Aorta (tissue), 5 donors: ENCODE data around the gene HNRNPUL2. TPM values are rescaled to one million over a fixed set of nuclear protein-coding genes. Genes with fewer than 3 reads are reported as not detected.

ENCODE experiments used
- ATAC-seq: fragments of 200-7000 bp; cut with Tn5 transposase; one replicate; pipeline ENCODE4 v1.9.1; 2022; ENCODE audit warnings: moderate library complexity; ENCODE audit not compliant: low FRiP score
- DNase-seq, 2 donors: peaks; one replicate each; pipeline ENCODE4 v3.0.0-alpha.2; 2020
- H3K27ac ChIP-seq, 2 donors: one replicate each; pipeline ENCODE4 v1.5.1; 2013; ENCODE audit warnings: low read length in 2 of 2, mild to moderate bottlenecking in 2 of 2, moderate library complexity in 2 of 2, control low read depth in 1 of 2, inconsistent platforms in 1 of 2, low read depth in 1 of 2
- H3K27me3 ChIP-seq, 2 donors: one replicate each; pipeline ENCODE4 v1.6.1; 2013; ENCODE audit warnings: control low read depth in 1 of 2, low read length in 1 of 2, mild to moderate bottlenecking in 1 of 2, moderate library complexity in 1 of 2; ENCODE audit not compliant: insufficient read depth in 2 of 2, control insufficient read depth in 1 of 2
- H3K36me3 ChIP-seq, 2 donors: one replicate each; pipeline ENCODE4 v1.6.1; 2013; ENCODE audit warnings: control low read depth in 1 of 2, low read length in 1 of 2, mild to moderate bottlenecking in 1 of 2; ENCODE audit not compliant: insufficient read depth in 2 of 2, control insufficient read depth in 1 of 2
- H3K4me1 ChIP-seq, 2 donors: one replicate each; pipeline ENCODE4 v1.6.1; 2013; ENCODE audit warnings: low read length in 2 of 2, control low read depth in 1 of 2, mild to moderate bottlenecking in 1 of 2, moderate library complexity in 1 of 2; ENCODE audit not compliant: insufficient read depth in 2 of 2, control insufficient read depth in 1 of 2
- H3K4me3 ChIP-seq, 2 donors: one replicate each; pipeline ENCODE4 v1.5.1; 2013; ENCODE audit warnings: low read length in 2 of 2, control low read depth in 1 of 2, mild to moderate bottlenecking in 1 of 2
- H3K9me3 ChIP-seq: one replicate; pipeline ENCODE4 v1.6.1; 2013; ENCODE audit warnings: mild to moderate bottlenecking, low read length; ENCODE audit not compliant: control insufficient read depth
- WGBS, 2 donors: extraction: QIAGEN DNeasy Blood & Tissue Kit; methylation state at CpG; one replicate each; pipeline ENCODE4 v1.1.7; 2013; 5-methylcytosine and 5-hydroxymethylcytosine counted together
- intact Hi-C, 2 donors: fragments of 100-400 bp; cut with DNase I; formaldehyde crosslinking; loops; one replicate each; pipeline versions ENCODE4 v1.14.2 to v1.15.0; 2022
- polyA plus RNA-seq, 2 donors: library from polyadenylated mRNA; stranded (reverse); fragments of 200-250 nt; gene quantifications; one replicate each; pipeline ENCODE4 v1.2.3, GENCODE V29; 2013
- total RNA-seq, 2 donors: library from RNA; stranded (reverse); fragmentation: NEBNext Ultra II Directional; extraction: Animal tissue kit (Norgen Biotek cat#: 25700); gene quantifications; one replicate each; pipeline ENCODE4 v1.2.1, GENCODE V29; 2021
- donor health status: healthy with polysubstance abuse.
- donor health status: Bipolar disorder and iron deficiency.
- donor health status: DM: no; HTN: no; CAD: no.
- donor health status: DM: no; HTN: no; CAD: no.
- donor health status: DM: yes; HTN: yes; CAD: no.

Gene HNRNPUL2
- total and polyA plus RNA-seq, 4 donors: 31.5 to 47.2 (median 45.2) TPM

GRCh38 chr11:62664405-62665074, 62.7 kb downstream of the HNRNPUL2 start:
- H3K9me3 ChIP-seq: no peaks in the 10 kb centered on the region
- H3K27ac ChIP-seq: peak overlapping the region in 1 of 2 donors; percentile 87
- DNase-seq (no peak), ATAC-seq (peak; percentile 39)
- peaks cover 0 to 1% of the 10 kb centered on the region in 2 donors for H3K36me3 ChIP-seq
- H3K4me3 ChIP-seq: peak overlapping the region; percentile 56 to 62
- H3K4me1 ChIP-seq: peaks cover 2 to 8% of the 10 kb centered on the region in 2 donors
- intact Hi-C loops: loop anchor here in 1 of 2 donors (5.0 kb wide), 1 partner anchor 62 kb away; the partner anchor contains the start of gene MTA2
- 2 to 3% methylated on average over 36 of the region's 36 CpGs for WGBS, 2 donors
- H3K27me3 ChIP-seq: no peaks in the 10 kb centered on the region

Other genes with a start within 250 kb of the HNRNPUL2 start
- gene AHNAK, start 180.7 kb downstream of the HNRNPUL2 start, total RNA-seq: 1,000 to 10,000 TPM; 1,149 to 1,263 TPM
- 100 to 1,000 TPM; 146 to 237 TPM for gene AHNAK, start 180.7 kb downstream of the HNRNPUL2 start, polyA plus RNA-seq
- gene EEF1G, start 153.6 kb downstream of the HNRNPUL2 start, total RNA-seq: 100 to 1,000 TPM; 787 to 987 TPM
- gene EEF1G, start 153.6 kb downstream of the HNRNPUL2 start, polyA plus RNA-seq: 1,000 to 10,000 TPM; 1,251 to 1,857 TPM
- gene TUT1, start 135.9 kb downstream of the HNRNPUL2 start, total RNA-seq: 10 to 100 TPM; 14.8 to 14.9 TPM
- gene TUT1, start 135.9 kb downstream of the HNRNPUL2 start, polyA plus RNA-seq: 10 to 100 TPM in 1 of 2 donors, 1 to 10 TPM in 1; 1.6 to 10.8 TPM
- gene MTA2, start 125.6 kb downstream of the HNRNPUL2 start, total RNA-seq: 10 to 100 TPM; 80.1 to 87.9 TPM
- 10 to 100 TPM; 13.5 to 40.3 TPM for gene MTA2, start 125.6 kb downstream of the HNRNPUL2 start, polyA plus RNA-seq
- 100 to 1,000 TPM in 1 of 2 donors, 10 to 100 TPM in 1; 93.7 to 134 TPM for gene EML3, start 114.7 kb downstream of the HNRNPUL2 start, total RNA-seq
- 100 to 1,000 TPM in 1 of 2 donors, 10 to 100 TPM in 1; 15.7 to 182 TPM for gene EML3, start 114.7 kb downstream of the HNRNPUL2 start, polyA plus RNA-seq
- gene ROM1, start 114.2 kb downstream of the HNRNPUL2 start, total RNA-seq: 10 to 100 TPM in 1 of 2 donors, 1 to 10 TPM in 1; 9.0 to 15.6 TPM
- 10 to 100 TPM; 33.2 to 33.9 TPM for gene ROM1, start 114.2 kb downstream of the HNRNPUL2 start, polyA plus RNA-seq
- gene B3GAT3, start 105.5 kb downstream of the HNRNPUL2 start, total RNA-seq: 10 to 100 TPM; 26.7 to 39.7 TPM
- 10 to 100 TPM; 12.6 to 45.2 TPM for gene B3GAT3, start 105.5 kb downstream of the HNRNPUL2 start, polyA plus RNA-seq
- 100 to 1,000 TPM; 196 to 206 TPM for gene GANAB, start 80.8 kb downstream of the HNRNPUL2 start, total RNA-seq
- gene GANAB, start 80.8 kb downstream of the HNRNPUL2 start, polyA plus RNA-seq: 100 to 1,000 TPM in 1 of 2 donors, 10 to 100 TPM in 1; 41.2 to 117 TPM
- gene INTS5, start 74.2 kb downstream of the HNRNPUL2 start, total RNA-seq: 10 to 100 TPM; 12.5 to 13.3 TPM
- gene INTS5, start 74.2 kb downstream of the HNRNPUL2 start, polyA plus RNA-seq: 1 to 10 TPM; 3.8 to 6.2 TPM
- gene C11orf98, start 62.2 kb downstream of the HNRNPUL2 start, total RNA-seq: 10 to 100 TPM; 23.1 to 27.7 TPM
- gene C11orf98, start 62.2 kb downstream of the HNRNPUL2 start, polyA plus RNA-seq: 100 to 1,000 TPM in 1 of 2 donors, 10 to 100 TPM in 1; 79.3 to 121 TPM
- 10 to 100 TPM; 11.1 to 11.7 TPM for gene CSKMT, start 62.1 kb downstream of the HNRNPUL2 start, total RNA-seq
- gene CSKMT, start 62.1 kb downstream of the HNRNPUL2 start, polyA plus RNA-seq: 10 to 100 TPM in 1 of 2 donors, 1 to 10 TPM in 1; 8.8 to 16.3 TPM
- gene UQCC3, start 55.8 kb downstream of the HNRNPUL2 start, total RNA-seq: 1 to 10 TPM; 3.0 to 4.8 TPM
- gene UQCC3, start 55.8 kb downstream of the HNRNPUL2 start, polyA plus RNA-seq: 10 to 100 TPM in 1 of 2 donors, 1 to 10 TPM in 1; 5.8 to 12.7 TPM
- gene LBHD1, start 55.2 kb downstream of the HNRNPUL2 start, total RNA-seq: 1 to 10 TPM; 3.6 to 8.6 TPM
- 1 to 10 TPM; 2.3 to 7.6 TPM for gene LBHD1, start 55.2 kb downstream of the HNRNPUL2 start, polyA plus RNA-seq
- 10 to 100 TPM; 84.1 to 85.4 TPM for gene UBXN1, start 48.4 kb downstream of the HNRNPUL2 start, total RNA-seq
- 100 to 1,000 TPM; 186 to 224 TPM for gene UBXN1, start 48.4 kb downstream of the HNRNPUL2 start, polyA plus RNA-seq
- gene LRRN4CL, start 37.9 kb downstream of the HNRNPUL2 start, total RNA-seq: 10 to 100 TPM in 1 of 2 donors, 1 to 10 TPM in 1; 8.5 to 24.5 TPM
- under 1 TPM in 1 of 2 donors, not detected in 1; 0.10 TPM for gene LRRN4CL, start 37.9 kb downstream of the HNRNPUL2 start, polyA plus RNA-seq
- gene BSCL2, start 20.0 kb downstream of the HNRNPUL2 start, total RNA-seq: 10 to 100 TPM; 22.3 to 31.5 TPM
- 10 to 100 TPM; 38.7 to 61.8 TPM for gene BSCL2, start 20.0 kb downstream of the HNRNPUL2 start, polyA plus RNA-seq
- gene GNG3, start 19.8 kb downstream of the HNRNPUL2 start, total RNA-seq: not detected
- gene GNG3, start 19.8 kb downstream of the HNRNPUL2 start, polyA plus RNA-seq: under 1 TPM in 1 of 2 donors, not detected in 1; 0.33 TPM
- 10 to 100 TPM; 21.1 to 32.4 TPM for gene TTC9C, start 1.0 kb upstream of the HNRNPUL2 start, total RNA-seq
- gene TTC9C, start 1.0 kb upstream of the HNRNPUL2 start, polyA plus RNA-seq: 10 to 100 TPM; 17.3 to 40.7 TPM
- gene ZBTB3, start 26.7 kb upstream of the HNRNPUL2 start, total RNA-seq: 1 to 10 TPM; 9.7 to 9.8 TPM
- gene ZBTB3, start 26.7 kb upstream of the HNRNPUL2 start, polyA plus RNA-seq: 1 to 10 TPM; 2.9 to 3.9 TPM
- gene POLR2G, start 34.1 kb upstream of the HNRNPUL2 start, total RNA-seq: 10 to 100 TPM; 40.0 to 50.3 TPM
- 100 to 1,000 TPM in 1 of 2 donors, 10 to 100 TPM in 1; 80.4 to 109 TPM for gene POLR2G, start 34.1 kb upstream of the HNRNPUL2 start, polyA plus RNA-seq
- gene TAF6L, start 43.9 kb upstream of the HNRNPUL2 start, total RNA-seq: 10 to 100 TPM; 13.2 to 21.3 TPM
- gene TAF6L, start 43.9 kb upstream of the HNRNPUL2 start, polyA plus RNA-seq: 10 to 100 TPM; 14.5 to 43.5 TPM
- gene TMEM179B, start 59.9 kb upstream of the HNRNPUL2 start, total RNA-seq: 10 to 100 TPM; 26.8 to 31.0 TPM
- 10 to 100 TPM; 29.2 to 55.9 TPM for gene TMEM179B, start 59.9 kb upstream of the HNRNPUL2 start, polyA plus RNA-seq
- gene TMEM223, start 64.5 kb upstream of the HNRNPUL2 start, total RNA-seq: 10 to 100 TPM in 1 of 2 donors, 1 to 10 TPM in 1; 6.0 to 12.6 TPM
- gene TMEM223, start 64.5 kb upstream of the HNRNPUL2 start, polyA plus RNA-seq: 10 to 100 TPM; 10.4 to 10.6 TPM
- gene NXF1, start 78.0 kb upstream of the HNRNPUL2 start, total RNA-seq: 10 to 100 TPM; 82.4 to 99.9 TPM
- gene NXF1, start 78.0 kb upstream of the HNRNPUL2 start, polyA plus RNA-seq: 100 to 1,000 TPM in 1 of 2 donors, 10 to 100 TPM in 1; 26.8 to 455 TPM
- gene STX5, start 104.6 kb upstream of the HNRNPUL2 start, total RNA-seq: 10 to 100 TPM; 42.6 to 46.4 TPM
- gene STX5, start 104.6 kb upstream of the HNRNPUL2 start, polyA plus RNA-seq: 10 to 100 TPM; 19.2 to 44.0 TPM
- not detected for gene TEX54, start 105.4 kb upstream of the HNRNPUL2 start, total RNA-seq
- gene TEX54, start 105.4 kb upstream of the HNRNPUL2 start, polyA plus RNA-seq: 1 to 10 TPM in 1 of 2 donors, not detected in 1; 5.5 TPM
- gene WDR74, start 112.1 kb upstream of the HNRNPUL2 start, total RNA-seq: 10 to 100 TPM; 35.4 to 42.9 TPM
- gene WDR74, start 112.1 kb upstream of the HNRNPUL2 start, polyA plus RNA-seq: 10 to 100 TPM; 13.5 to 53.9 TPM
- gene SLC3A2, start 153.4 kb upstream of the HNRNPUL2 start, total RNA-seq: 100 to 1,000 TPM in 1 of 2 donors, 10 to 100 TPM in 1; 98.6 to 107 TPM
- 10 to 100 TPM; 31.8 to 74.8 TPM for gene SLC3A2, start 153.4 kb upstream of the HNRNPUL2 start, polyA plus RNA-seq
- gene CHRM1, start 193.9 kb upstream of the HNRNPUL2 start, total RNA-seq: not detected
- gene CHRM1, start 193.9 kb upstream of the HNRNPUL2 start, polyA plus RNA-seq: not detected